Inflammatory macrophage (primary cell): ENCODE data around the gene UBE2L5.
A peak's percentile ranks its signal among the peaks of the same experiment; 100 is the strongest.

Source experiments
- DNase-seq, 2 donors: peaks; one replicate each; pipeline ENCODE4 v3.0.0-alpha.2; 2020 to 2022
- total RNA-seq, 18 experiments: gene quantifications; one replicate each; lab custom pipeline; 2026; ENCODE audit warnings: mixed read lengths in 6 of 18, inconsistent platforms in 2 of 18; lab: John Stamatoyannopoulos, UW

Gene UBE2L5
- 0 to 0.33 (median 0.14) reads per million in 18 experiments for total RNA-seq

- DNase-seq = peak; percentile 71 to 86
These were observed at the start of gene UBE2L5 for GRCh38 chr13:30422054-30422839. UBE2L5 (plus strand) TSS chr13:30422493; CDS start chr13:30427991, 5,498 bp downstream.

GRCh38 chr13:30373727-30374126, 48.6 kb upstream of the UBE2L5 start:
- peak; percentile 53 to 71 for DNase-seq

- no peak for DNase-seq
These were observed 46.9 kb upstream of the UBE2L5 start for GRCh38 chr13:30375265-30375835.

- no peak for DNase-seq
These were observed 45.6 kb upstream of the UBE2L5 start for GRCh38 chr13:30376426-30377311.

- no peak for DNase-seq
These were observed 45.0 kb upstream of the UBE2L5 start for GRCh38 chr13:30377312-30377685.

- no peak for DNase-seq
These were observed 44.1 kb upstream of the UBE2L5 start for GRCh38 chr13:30378191-30378590.

GRCh38 chr13:30381049-30381448, 41.2 kb upstream of the UBE2L5 start:
- no peak for DNase-seq

GRCh38 chr13:30382836-30383525, 39.3 kb upstream of the UBE2L5 start:
- no peak for DNase-seq

GRCh38 chr13:30388406-30389283, 33.6 kb upstream of the UBE2L5 start:
- DNase-seq = peak; percentile 24 to 39

GRCh38 chr13:30391956-30392680, 30.2 kb upstream of the UBE2L5 start:
- DNase-seq = no peak

- DNase-seq = no peak
These were observed 29.6 kb upstream of the UBE2L5 start for GRCh38 chr13:30392681-30393045.

- DNase-seq = peak; percentile 19 to 22
These were observed 27.5 kb upstream of the UBE2L5 start for GRCh38 chr13:30394751-30395191.

- peak; percentile 93 to 94 for DNase-seq
These were observed 26.8 kb upstream of the UBE2L5 start for GRCh38 chr13:30395192-30396158.

- no peak for DNase-seq
These were observed 25.7 kb upstream of the UBE2L5 start for GRCh38 chr13:30396434-30397075.

- no peak for DNase-seq
These were observed 23.7 kb upstream of the UBE2L5 start for GRCh38 chr13:30398601-30399072.

- no peak for DNase-seq
These were observed 21.9 kb upstream of the UBE2L5 start for GRCh38 chr13:30400376-30400775.

- DNase-seq = no peak
These were observed 20.9 kb upstream of the UBE2L5 start for GRCh38 chr13:30401347-30401746.

GRCh38 chr13:30403456-30403855, 18.8 kb upstream of the UBE2L5 start:
- no peak for DNase-seq

- no peak for DNase-seq
These were observed 18.1 kb upstream of the UBE2L5 start for GRCh38 chr13:30404207-30404606.
